SU-DHL-6 (cell line): ENCODE results near the gene CRKL.

ENCODE experiments used
- H2AFZ ChIP-seq: fragments of 200-600 bp; sonication (generic); 2 replicates; pipeline ENCODE4 v1.6.1; 2014; ENCODE audit warnings: low read depth, mild to moderate bottlenecking, moderate library complexity, mixed read lengths, antibody characterized with exemption, low read length; ENCODE audit not compliant: severe bottlenecking
- H3F3A ChIP-seq: fragments of 200-600 bp; shearing (Covaris generic); 2 replicates; pipeline ENCODE4 v1.6.0; 2016; ENCODE audit warnings: antibody characterized with exemption, mild to moderate bottlenecking; ENCODE audit not compliant: insufficient read depth
- H3K27ac ChIP-seq: fragments of 200-600 bp; sonication (generic); 2 replicates; pipeline ENCODE4 v1.5.1; 2016; ENCODE audit warnings: low read depth, mild to moderate bottlenecking, low read length, moderate library complexity, mixed read lengths
- H3K27me3 ChIP-seq: fragments of 200-600 bp; sonication (generic), shearing (Covaris generic); 2 replicates; pipeline ENCODE4 v1.6.0; 2014; ENCODE audit warnings: mild to moderate bottlenecking, low read length
- H3K36me3 ChIP-seq: fragments of 200-600 bp; sonication (generic); 2 replicates; pipeline ENCODE4 v1.6.1; 2014; ENCODE audit warnings: mild to moderate bottlenecking, low read length, mixed read lengths
- H3K4me2 ChIP-seq: fragments of 300-600, 200-600 bp; shearing (Covaris generic), sonication (generic); 2 replicates; pipeline ENCODE4 v1.6.0; 2014; ENCODE audit warnings: low read length, low read depth, mild to moderate bottlenecking; ENCODE audit not compliant: poor library complexity, severe bottlenecking
- H3K4me3 ChIP-seq: fragments of 200-600 bp; sonication (generic); 2 replicates; pipeline ENCODE4 v1.5.1; 2014; ENCODE audit warnings: antibody characterized with exemption, low read length, mild to moderate bottlenecking, mixed read lengths; ENCODE audit not compliant: insufficient read depth, poor library complexity, severe bottlenecking
- H3K79me2 ChIP-seq: fragments of 200-600 bp; sonication (generic); 2 replicates; pipeline ENCODE4 v1.6.1; 2014; ENCODE audit warnings: mild to moderate bottlenecking, low read length, moderate library complexity; ENCODE audit not compliant: insufficient read depth
- H3K9ac ChIP-seq: fragments of 200-600 bp; sonication (generic); 2 replicates; pipeline ENCODE4 v1.7.0; 2014; ENCODE audit warnings: mild to moderate bottlenecking, low read length
- H3K9me2 ChIP-seq: fragments of 200-600 bp; sonication (generic); replicated peaks from 2 replicates; pipeline ENCODE4 v1.6.1; 2014; ENCODE audit warnings: low read length; ENCODE audit not compliant: insufficient read depth
- H3K9me3 ChIP-seq: fragments of 200-600 bp; sonication (generic); 2 replicates; pipeline ENCODE4 v1.6.1; 2014; ENCODE audit warnings: low read length, mixed read lengths; ENCODE audit not compliant: insufficient read depth
- H4K20me1 ChIP-seq: fragments of 200-600 bp; sonication (generic); 2 replicates; pipeline ENCODE4 v1.6.1; 2014; ENCODE audit warnings: low read depth, mild to moderate bottlenecking, antibody characterized with exemption, low read length, moderate library complexity, mixed read lengths
- CTCF ChIP-seq: fragments of 200-600 bp; sonication (generic); IDR thresholded peaks from one replicate; pipeline ENCODE4 v1.5.1; 2017; ENCODE audit warnings: antibody characterized with exemption, mild to moderate bottlenecking, low read length, moderate library complexity; ENCODE audit not compliant: insufficient read depth, poor library complexity, severe bottlenecking
- EZH2phosphoT487 ChIP-seq: fragments of 200-600 bp; sonication (generic), shearing (Covaris generic); conservative IDR thresholded peaks from 2 replicates; pipeline ENCODE4 v1.6.1; 2018; ENCODE audit warnings: mild to moderate bottlenecking, antibody characterized with exemption, low read length, moderate library complexity, mixed read lengths

CRKL gene

GRCh38 chr22:20997536-20998257 lies 80.5 kb downstream of the CRKL start:
- H3K36me3 ChIP-seq, result no peaks in the 10 kb centered on the region

GRCh38 chr22:20998411-20999336 lies 81.5 kb downstream of the CRKL start:
- no peaks in the 10 kb centered on the region for H3F3A ChIP-seq
- no peak overlapping the region for H3K9ac ChIP-seq
- no peak for TF ChIP-seq EZH2phosphoT487
- TF ChIP-seq CTCF, result no peak
- no peak overlapping the region for H3K4me3 ChIP-seq
- no peaks in the 10 kb centered on the region for H3K36me3 ChIP-seq
- H3K9me3 ChIP-seq, result no peaks in the 10 kb centered on the region
- peaks cover 8% of the 10 kb centered on the region for H3K79me2 ChIP-seq
- H3K27ac ChIP-seq, result no peak overlapping the region
- no peaks in the 10 kb centered on the region for H3K9me2 ChIP-seq
- H3K27me3 ChIP-seq, result no peaks in the 10 kb centered on the region
- no peaks in the 10 kb centered on the region for H4K20me1 ChIP-seq
- H3K4me2 ChIP-seq, result no peak overlapping the region
- H2AFZ ChIP-seq, result no peak overlapping the region

More at GRCh38 chr22:20997536-20998257, 80.5 kb downstream of the CRKL start:
- Histone ChIP-seq H3K9me2 (no peaks in the 10 kb centered on the region), H3F3A (no peaks in the 10 kb centered on the region), H2AFZ (no peak overlapping the region), H3K27me3 (no peaks in the 10 kb centered on the region), H3K9me3 (no peaks in the 10 kb centered on the region), H3K4me2 (no peak overlapping the region), H4K20me1 (no peaks in the 10 kb centered on the region), H3K27ac (no peak overlapping the region), H3K9ac (no peak overlapping the region), H3K79me2 (peaks cover 8% of the 10 kb centered on the region), H3K4me3 (no peak overlapping the region)
- TF ChIP-seq EZH2phosphoT487 (no peak), CTCF (no peak)

- Histone ChIP-seq H4K20me1 (no peaks in the 10 kb centered on the region), H2AFZ (no peak overlapping the region), H3K9ac (0 out of 2 replicates have a peak overlapping the region, but pooled peaks have one; percentile 95), H3K79me2 (peaks cover 8% of the 10 kb centered on the region), H3K4me2 (no peak overlapping the region), H3K36me3 (no peaks in the 10 kb centered on the region), H3K27me3 (no peaks in the 10 kb centered on the region), H3K9me3 (no peaks in the 10 kb centered on the region), H3K9me2 (no peaks in the 10 kb centered on the region), H3K4me3 (no peak overlapping the region), H3F3A (no peaks in the 10 kb centered on the region), H3K27ac (no peak overlapping the region)
- TF ChIP-seq EZH2phosphoT487 (no peak), CTCF (no peak)
These were observed 82.4 kb downstream of the CRKL start for GRCh38 chr22:20999350-21000206.
